ENCODE measurements around the gene TRAPPC14. TPM values are rescaled to one million over a fixed set of nuclear protein-coding genes. Genes with fewer than 3 reads are reported as not detected.
A peak's percentile ranks its signal among the peaks of the same experiment; 100 is the strongest.

TRAPPC14 gene
- total and polyA plus RNA-seq, 2 of the 13 experiments (the other 11 are each of a cell fraction or from before 2014, with no cell fraction given), result 4.7 to 9.6 TPM

DNA sequence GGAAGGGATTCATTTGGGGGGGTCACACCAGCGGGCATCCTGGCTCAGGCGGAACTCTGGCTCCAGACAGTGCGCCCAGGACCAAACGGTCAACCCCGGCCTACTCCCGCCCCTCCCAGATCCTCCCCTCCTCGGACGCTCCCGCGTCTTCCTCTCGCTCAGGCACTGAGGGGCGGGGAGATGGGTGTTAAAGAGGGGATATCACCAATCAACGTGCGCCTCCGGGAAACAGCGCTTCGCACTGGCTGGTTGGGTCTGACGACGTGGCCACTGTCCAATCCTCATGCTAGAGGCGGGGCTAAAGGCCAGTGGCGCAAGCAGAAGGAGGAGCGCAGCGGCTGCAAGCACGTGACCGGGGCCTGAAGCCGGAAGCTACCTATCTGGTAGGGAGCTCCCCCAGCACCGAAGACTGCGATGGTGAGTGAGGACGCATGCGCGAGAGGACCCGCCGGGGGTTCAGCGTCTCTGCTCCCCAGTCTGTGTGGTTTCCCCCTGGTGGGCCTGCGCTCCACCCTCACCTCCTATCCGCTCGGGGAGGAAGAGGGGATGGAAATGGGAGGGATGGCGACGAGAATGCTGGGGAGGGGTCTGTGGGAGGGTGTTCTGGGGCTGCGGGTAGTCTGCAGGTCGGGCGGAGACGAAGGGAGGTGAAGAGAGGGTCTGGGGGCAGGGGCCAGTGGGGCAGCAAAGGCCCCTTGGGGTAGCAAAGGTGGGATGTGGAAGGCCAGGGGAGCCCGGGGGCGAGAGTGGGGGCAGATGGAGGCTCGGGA is 9.8 kb downstream of the TRAPPC14 start, which contains the start of gene LAMTOR4 (continued):
- TF ChIP-seq MAFG (CRISPR knock-in tag; IDR thresholded peaks at IDR 0.05) (no peak), KLF16 (CRISPR knock-in tag; IDR thresholded peaks at IDR 0.05) (peak in 1 of 2 experiments; percentile 51; a peak in 1 of 4 replicates), ZNF331 (CRISPR knock-in tag; IDR thresholded peaks at IDR 0.05) (peak; percentile 33; the same call in 1 of the 2 replicates), ZNF335 (CRISPR knock-in tag; IDR thresholded peaks at IDR 0.05) (peak; percentile 82; the same call in 1 of the 2 replicates), THAP9 (CRISPR knock-in tag; IDR thresholded peaks at IDR 0.05; ENCODE audit: borderline replicate concordance) (0 out of 2 replicates have a peak, but pooled peaks have one; percentile 70), SPEN (CRISPR knock-in tag; IDR thresholded peaks at IDR 0.05; ENCODE audit: low read depth) (peak; percentile 41; the same call in 1 of the 2 replicates), RERE (CRISPR knock-in tag; IDR thresholded peaks at IDR 0.05; ENCODE audit: low read depth) (no peak), ZFP37 (CRISPR knock-in tag; IDR thresholded peaks at IDR 0.05; ENCODE audit: borderline replicate concordance) (0 out of 2 replicates have a peak, but pooled peaks have one; percentile 66), ZNF614 (CRISPR knock-in tag; IDR thresholded peaks at IDR 0.05; ENCODE audit: borderline replicate concordance) (no peak), AGO2 (optimal IDR thresholded peaks at IDR 0.05; ENCODE audit: low read depth, low read length) (peak; percentile 65), THRA (CRISPR knock-in tag; IDR thresholded peaks at IDR 0.05; ENCODE audit: borderline replicate concordance) (peak; percentile 43; the same call in 1 of the 2 replicates), SOX13 (IDR thresholded peaks at IDR 0.05) (no peak), SOX13 (CRISPR knock-in tag; conservative IDR thresholded peaks at IDR 0.05 in 1 of 2, IDR thresholded peaks at IDR 0.05 in 1 of 2) (no peak), YY1 (IDR thresholded peaks at IDR 0.05; ENCODE audit: insufficient read depth, insufficient replicate concordance, low read depth, low read length) (peak; percentile 5)
- TF ChIP-seq, protein P1, sequence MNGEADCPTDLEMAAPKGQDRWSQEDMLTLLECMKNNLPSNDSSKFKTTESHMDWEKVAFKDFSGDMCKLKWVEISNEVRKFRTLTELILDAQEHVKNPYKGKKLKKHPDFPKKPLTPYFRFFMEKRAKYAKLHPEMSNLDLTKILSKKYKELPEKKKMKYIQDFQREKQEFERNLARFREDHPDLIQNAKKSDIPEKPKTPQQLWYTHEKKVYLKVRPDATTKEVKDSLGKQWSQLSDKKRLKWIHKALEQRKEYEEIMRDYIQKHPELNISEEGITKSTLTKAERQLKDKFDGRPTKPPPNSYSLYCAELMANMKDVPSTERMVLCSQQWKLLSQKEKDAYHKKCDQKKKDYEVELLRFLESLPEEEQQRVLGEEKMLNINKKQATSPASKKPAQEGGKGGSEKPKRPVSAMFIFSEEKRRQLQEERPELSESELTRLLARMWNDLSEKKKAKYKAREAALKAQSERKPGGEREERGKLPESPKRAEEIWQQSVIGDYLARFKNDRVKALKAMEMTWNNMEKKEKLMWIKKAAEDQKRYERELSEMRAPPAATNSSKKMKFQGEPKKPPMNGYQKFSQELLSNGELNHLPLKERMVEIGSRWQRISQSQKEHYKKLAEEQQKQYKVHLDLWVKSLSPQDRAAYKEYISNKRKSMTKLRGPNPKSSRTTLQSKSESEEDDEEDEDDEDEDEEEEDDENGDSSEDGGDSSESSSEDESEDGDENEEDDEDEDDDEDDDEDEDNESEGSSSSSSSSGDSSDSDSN (CRISPR knock-in tag; IDR thresholded peaks at IDR 0.05), result peak; percentile 48

Data from HepG2 (cell line).